ENCODE data around the gene PEX5L. TPM values are rescaled to one million over a fixed set of nuclear protein-coding genes. Genes with fewer than 3 reads are reported as not detected.

Gene PEX5L
- total RNA-seq, 1 experiment from 2014 or later, result 3.2 TPM

- no peak overlapping the region for H3K4me3 Mint-ChIP-seq
- ChIA-PET CTCF (no interaction called here), POLR2A (no interaction called here)
These were observed 34.7 kb downstream of the PEX5L start for GRCh38 chr3:180002006-180002405.

GRCh38 chr3:180000500-180000899 lies 36.2 kb downstream of the PEX5L start:
- ChIA-PET POLR2A (no interaction called here), CTCF (no interaction called here)
- no peaks in the 10 kb centered on the region for H3K27me3 Mint-ChIP-seq (ENCODE audit: low read depth)
- H3K4me1 Mint-ChIP-seq, result no peaks in the 10 kb centered on the region
- TF ChIP-seq SOX15 (CRISPR knock-in tag; IDR thresholded peaks at IDR 0.05), result no peak
- no peak for TF ChIP-seq NR2C2 (CRISPR knock-in tag; IDR thresholded peaks at IDR 0.05)
- no peak for TF ChIP-seq FOXP1 (CRISPR knock-in tag; IDR thresholded peaks at IDR 0.05; ENCODE audit: borderline replicate concordance)
- no peak for TF ChIP-seq RELA (CRISPR knock-in tag; IDR thresholded peaks at IDR 0.05; ENCODE audit: borderline replicate concordance)
- no peak for TF ChIP-seq IRF2 (CRISPR knock-in tag; IDR thresholded peaks at IDR 0.05; ENCODE audit: borderline replicate concordance, low read depth)
- no peak for TF ChIP-seq ZNF512 (CRISPR knock-in tag; IDR thresholded peaks at IDR 0.05; ENCODE audit: borderline replicate concordance)
- no peak for TF ChIP-seq USF2 (CRISPR knock-in tag; IDR thresholded peaks at IDR 0.05)
- TF ChIP-seq MAX (CRISPR knock-in tag; IDR thresholded peaks at IDR 0.05), result no peak
- no peak for TF ChIP-seq ETV6 (CRISPR knock-in tag; IDR thresholded peaks at IDR 0.05)
- TF ChIP-seq HMGXB4 (CRISPR knock-in tag; IDR thresholded peaks at IDR 0.05), result no peak
- TF ChIP-seq ZMAT4 (CRISPR knock-in tag; IDR thresholded peaks at IDR 0.05), result no peak
- no peak for TF ChIP-seq ZBTB21 (CRISPR knock-in tag; IDR thresholded peaks at IDR 0.05; ENCODE audit: borderline replicate concordance)
- TF ChIP-seq JUN (CRISPR knock-in tag; IDR thresholded peaks at IDR 0.05), result no peak
- no peak for TF ChIP-seq HMGA2 (CRISPR knock-in tag; IDR thresholded peaks at IDR 0.05)
- peaks cover 7% of the 10 kb centered on the region for H3K36me3 Mint-ChIP-seq
- ATAC-seq (no peak), DNase-seq (ENCODE audit: low spot score) (no peak)
- H3K27ac Mint-ChIP-seq, result no peak overlapping the region
- peaks cover 35% of the 10 kb centered on the region for H3K9me3 Mint-ChIP-seq
- H3K4me3 Mint-ChIP-seq, result no peak overlapping the region

More at GRCh38 chr3:180002006-180002405, 34.7 kb downstream of the PEX5L start:
- H3K36me3 Mint-ChIP-seq, result peaks cover 7% of the 10 kb centered on the region
- no peaks in the 10 kb centered on the region for H3K4me1 Mint-ChIP-seq
- DNase-seq (ENCODE audit: low spot score) (no peak), ATAC-seq (no peak)
- peaks cover 29% of the 10 kb centered on the region for H3K9me3 Mint-ChIP-seq
- TF ChIP-seq PRDM15 (CRISPR knock-in tag; IDR thresholded peaks at IDR 0.05) (no peak), NFATC4 (CRISPR knock-in tag; IDR thresholded peaks at IDR 0.05) (no peak), TEAD4 (CRISPR knock-in tag; IDR thresholded peaks at IDR 0.05) (no peak), NR3C1 (CRISPR knock-in tag; conservative IDR thresholded peaks at IDR 0.05; ENCODE audit: low read depth) (no peak)
- no peaks in the 10 kb centered on the region for H3K27me3 Mint-ChIP-seq (ENCODE audit: low read depth)
- no peak overlapping the region for H3K27ac Mint-ChIP-seq

Measured in WTC11 (cell line).